AG09319 (cell line): Measurements from ENCODE around the gene PAXX.

ENCODE experiments used
- DNase-seq: peaks from one replicate; pipeline ENCODE4 v3.0.0-alpha.2; 2010; ENCODE audit warnings: low read depth; ENCODE audit errors: extremely low read depth
- TF ChIP-seq, protein P1 (sequence below): IDR thresholded peaks from 2 replicates; pipeline ENCODE4 v1.5.1; 2011; ENCODE audit warnings: low read depth, mild to moderate bottlenecking, inconsistent platforms, low read length, moderate library complexity

PAXX gene

GRCh38 chr9:136990242-136990911 lies 1.8 kb upstream of the PAXX start:
- TF ChIP-seq, protein P1, sequence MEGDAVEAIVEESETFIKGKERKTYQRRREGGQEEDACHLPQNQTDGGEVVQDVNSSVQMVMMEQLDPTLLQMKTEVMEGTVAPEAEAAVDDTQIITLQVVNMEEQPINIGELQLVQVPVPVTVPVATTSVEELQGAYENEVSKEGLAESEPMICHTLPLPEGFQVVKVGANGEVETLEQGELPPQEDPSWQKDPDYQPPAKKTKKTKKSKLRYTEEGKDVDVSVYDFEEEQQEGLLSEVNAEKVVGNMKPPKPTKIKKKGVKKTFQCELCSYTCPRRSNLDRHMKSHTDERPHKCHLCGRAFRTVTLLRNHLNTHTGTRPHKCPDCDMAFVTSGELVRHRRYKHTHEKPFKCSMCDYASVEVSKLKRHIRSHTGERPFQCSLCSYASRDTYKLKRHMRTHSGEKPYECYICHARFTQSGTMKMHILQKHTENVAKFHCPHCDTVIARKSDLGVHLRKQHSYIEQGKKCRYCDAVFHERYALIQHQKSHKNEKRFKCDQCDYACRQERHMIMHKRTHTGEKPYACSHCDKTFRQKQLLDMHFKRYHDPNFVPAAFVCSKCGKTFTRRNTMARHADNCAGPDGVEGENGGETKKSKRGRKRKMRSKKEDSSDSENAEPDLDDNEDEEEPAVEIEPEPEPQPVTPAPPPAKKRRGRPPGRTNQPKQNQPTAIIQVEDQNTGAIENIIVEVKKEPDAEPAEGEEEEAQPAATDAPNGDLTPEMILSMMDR, result no peak
- no peak for DNase-seq

- TF ChIP-seq, protein P1, result no peak
- no peak for DNase-seq
These were observed 672 bp downstream of the PAXX start for GRCh38 chr9:136992819-136993369.

- no peak for DNase-seq
- TF ChIP-seq, protein P1, result no peak
These were observed 2.1 kb downstream of the PAXX start for GRCh38 chr9:136994180-136994887.

DNA sequence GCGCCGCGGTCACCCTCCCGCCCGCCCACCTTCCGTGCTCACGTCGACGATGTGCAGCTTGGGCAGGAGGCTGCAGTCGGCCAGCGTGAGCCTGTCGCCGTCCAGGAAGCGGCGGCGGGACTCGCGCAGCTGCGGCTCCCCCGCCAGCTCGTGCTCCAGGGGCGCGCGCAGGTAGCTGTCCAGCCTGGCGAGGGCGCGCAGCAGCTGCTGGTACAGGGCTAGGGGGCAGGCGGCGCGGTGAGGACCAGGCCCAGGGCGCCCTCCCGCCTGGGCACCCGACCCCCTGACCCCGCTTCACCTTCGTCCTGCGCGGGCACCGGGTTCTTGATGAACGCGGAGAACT lies 2.6 kb downstream of the PAXX start:
- TF ChIP-seq, protein P1, result no peak
- no peak for DNase-seq

GRCh38 chr9:136995362-136995761 lies 3.1 kb downstream of the PAXX start:
- DNase-seq, result no peak
- TF ChIP-seq, protein P1, result no peak

- DNase-seq, result peak; percentile 4
- TF ChIP-seq, protein P1, result no peak
These were observed 3.6 kb downstream of the PAXX start for GRCh38 chr9:136995772-136996311.
